ENCODE results near the gene C22orf15.
"Not testable (repeated sequence)": the region's sequence is repeated elsewhere in the genome, so short reads cannot be mapped to it uniquely, and the experiment has no call there.

Gene C22orf15

GRCh38 chr22:23762842-23763578, at the start of gene C22orf15:
Gene C22orf15 (plus strand): TSS chr22:23762990. CDS start chr22:23763307, 317 bp downstream.
- DNase-seq (ENCODE audit: low read depth), result no peak

- no peak for DNase-seq (ENCODE audit: low read depth)
Measured at GRCh38 chr22:23713696-23714595, 48.8 kb upstream of the C22orf15 start.

DNA sequence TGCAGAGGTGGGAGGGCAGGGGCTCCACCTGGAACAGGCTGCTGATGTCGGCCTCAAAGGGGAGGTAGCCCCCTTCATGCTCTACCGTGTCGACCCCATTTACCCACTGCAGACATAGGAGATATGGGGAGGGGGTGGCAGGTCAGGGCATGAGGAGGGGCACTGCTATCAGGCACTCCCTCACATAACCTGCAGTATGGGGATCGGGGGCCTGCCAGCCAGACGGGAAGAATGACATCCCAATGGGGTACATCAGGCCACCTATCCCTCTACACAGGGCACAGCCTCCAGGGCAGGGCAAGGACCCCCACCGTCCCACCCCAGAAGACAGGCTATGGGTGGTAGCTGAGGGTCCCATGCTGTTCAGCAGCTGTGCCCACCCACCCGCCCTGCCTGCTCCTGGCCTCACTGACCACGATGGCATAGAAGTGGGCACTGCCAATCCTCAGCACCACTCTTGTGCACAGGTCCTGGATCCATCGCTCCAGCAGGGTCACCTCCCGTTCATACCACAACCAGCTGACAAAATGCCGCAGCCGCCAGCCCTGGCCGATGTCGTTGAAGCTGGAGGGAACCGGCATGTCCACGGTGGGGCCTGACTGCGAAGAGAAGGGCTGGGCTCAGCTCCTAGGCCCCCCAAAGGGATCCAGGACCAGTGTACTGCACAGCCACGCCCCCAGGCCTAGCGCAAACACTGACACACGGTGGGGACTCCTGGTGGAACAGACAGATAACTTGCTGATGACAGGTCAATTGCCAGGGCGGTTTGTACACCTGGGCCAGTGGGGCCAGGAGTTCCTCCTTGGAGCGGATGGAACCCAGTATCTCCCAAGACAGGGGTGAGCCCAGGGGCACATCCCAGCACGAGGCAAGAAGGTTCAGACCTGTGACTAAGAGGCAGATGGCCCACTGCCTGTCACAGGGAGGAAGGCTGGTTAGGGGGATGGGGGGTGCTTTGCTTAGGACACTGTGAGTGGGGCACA, 47.9 kb upstream of the C22orf15 start:
- no peak for DNase-seq (ENCODE audit: low read depth)

- DNase-seq (ENCODE audit: low read depth), result no peak
Measured at GRCh38 chr22:23715806-23716375, 46.9 kb upstream of the C22orf15 start.

- peak; percentile 61 for DNase-seq (ENCODE audit: low read depth)
Measured at GRCh38 chr22:23716811-23717801, 45.7 kb upstream of the C22orf15 start.

DNA sequence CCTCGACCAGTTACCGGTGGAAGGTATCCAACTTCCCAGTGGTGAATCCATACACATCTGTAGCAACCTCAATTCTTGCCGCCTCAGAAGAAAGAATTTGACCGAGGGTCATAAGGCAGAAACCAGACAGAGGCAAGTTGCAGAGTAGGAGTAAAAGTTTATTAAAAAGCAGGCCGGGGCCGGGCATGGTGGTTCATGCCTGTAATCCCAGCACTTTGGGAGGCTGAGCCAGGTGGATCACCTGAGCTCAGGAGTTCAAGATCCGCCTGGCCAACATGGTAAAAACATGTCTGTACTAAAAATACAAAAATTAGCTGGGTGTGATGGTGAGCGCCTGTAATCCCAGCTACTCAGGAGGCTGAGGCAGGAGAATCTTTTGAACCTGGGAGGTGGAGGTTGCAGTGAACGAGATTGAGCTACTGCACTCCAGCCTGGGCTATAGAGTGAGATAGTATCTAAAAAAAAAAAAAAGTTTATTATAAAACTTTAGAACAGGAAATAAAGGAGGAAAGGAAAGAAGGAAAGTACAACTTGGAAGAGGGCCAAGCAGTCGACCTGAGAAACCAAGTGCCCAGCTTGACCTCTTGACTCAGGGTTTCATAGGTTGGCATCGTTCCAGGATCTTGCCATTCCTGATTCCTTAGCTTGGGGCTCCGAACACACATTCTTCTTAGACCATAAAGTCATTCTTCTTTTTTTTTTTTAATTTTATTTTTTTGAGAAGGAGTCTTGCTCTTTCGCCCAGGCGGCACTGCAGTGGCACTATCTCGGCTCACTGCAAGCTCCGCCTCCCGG, 44.2 kb upstream of the C22orf15 start:
- DNase-seq (ENCODE audit: low read depth), result no peak

DNA sequence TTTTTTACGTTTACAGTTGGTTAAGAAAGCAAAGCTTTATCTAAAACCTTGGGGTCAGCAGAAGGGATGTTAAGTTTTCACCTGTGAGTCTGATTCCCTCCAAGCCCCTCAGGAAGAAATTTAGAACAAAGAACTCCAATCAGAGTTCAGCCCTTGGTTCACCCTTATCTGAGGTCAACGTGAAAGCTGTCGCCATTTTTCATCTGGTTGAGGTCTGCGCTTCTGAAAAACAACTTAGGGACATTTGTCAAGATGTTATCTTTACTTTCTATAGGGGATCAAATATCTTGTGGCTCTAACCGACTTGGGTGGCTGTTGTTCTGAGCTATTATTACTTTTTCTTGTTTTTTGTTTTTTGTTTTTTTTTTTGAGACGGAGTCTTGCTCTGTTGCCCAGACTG, 41.9 kb upstream of the C22orf15 start:
- no peak for DNase-seq (ENCODE audit: low read depth)

- DNase-seq (ENCODE audit: low read depth), result no peak
Measured at GRCh38 chr22:23722160-23722559, 40.6 kb upstream of the C22orf15 start.

GRCh38 chr22:23722724-23723123, 40.1 kb upstream of the C22orf15 start:
- no peak for DNase-seq (ENCODE audit: low read depth)

DNA sequence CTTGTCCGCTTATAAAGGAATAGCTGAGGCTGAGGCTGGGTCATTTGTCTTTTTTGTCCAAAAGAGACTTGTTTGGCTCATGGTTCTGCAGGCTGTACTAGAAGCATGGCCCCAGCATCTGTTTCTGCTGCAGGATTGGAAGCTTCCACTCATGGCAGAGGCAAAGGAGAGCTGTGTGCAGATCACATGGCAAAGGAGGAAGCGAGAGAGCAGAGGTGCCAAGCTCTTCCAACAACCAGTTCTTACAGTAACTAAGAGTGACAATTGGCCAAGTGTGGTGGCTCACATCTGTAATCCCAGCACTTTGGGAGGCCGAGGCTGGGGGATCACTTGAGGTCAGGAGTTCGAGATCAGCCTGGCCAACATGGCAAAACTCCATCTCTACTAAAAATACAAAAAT, 34.7 kb upstream of the C22orf15 start:
- DNase-seq (ENCODE audit: low read depth), result not testable (repeated sequence)

GRCh38 chr22:23737696-23738095, 25.1 kb upstream of the C22orf15 start:
- DNase-seq (ENCODE audit: low read depth), result no peak

DNA sequence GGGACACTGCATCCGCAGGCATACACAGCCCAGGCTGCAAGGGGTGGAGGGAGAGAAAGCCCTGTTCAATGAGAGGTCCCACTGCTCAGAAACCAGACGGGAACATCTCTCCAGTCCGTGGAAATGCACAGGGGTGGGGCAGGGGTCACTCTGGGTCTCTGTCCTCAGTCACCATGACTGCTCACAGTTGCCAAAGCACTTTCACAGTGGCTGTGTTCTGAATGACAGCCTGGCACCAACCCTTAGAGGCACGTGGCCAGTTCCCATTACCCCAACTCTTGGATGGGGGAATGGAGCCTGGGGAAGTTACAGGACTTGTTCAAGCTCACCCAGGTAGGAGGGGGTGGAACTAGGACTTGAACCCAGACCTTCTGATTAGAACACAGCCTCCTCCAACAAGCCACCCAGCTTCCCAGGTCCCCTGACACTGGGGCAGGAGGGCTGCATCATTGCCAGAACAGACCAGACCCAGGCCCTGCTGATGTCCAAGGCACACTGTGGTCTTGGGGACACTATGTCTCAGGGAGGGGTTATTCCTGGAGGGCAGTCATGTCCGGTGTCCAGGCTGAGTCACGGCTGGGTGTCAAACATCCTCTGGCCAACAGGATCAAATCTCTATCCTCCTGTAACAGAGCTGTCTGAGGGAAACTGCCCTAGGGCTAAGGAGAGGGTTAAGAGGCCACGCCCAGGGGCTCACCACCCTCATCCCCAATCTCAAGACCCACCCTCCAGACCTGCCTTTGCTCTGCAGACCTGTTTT, 20.1 kb upstream of the C22orf15 start:
- no peak for DNase-seq (ENCODE audit: low read depth)

DNA sequence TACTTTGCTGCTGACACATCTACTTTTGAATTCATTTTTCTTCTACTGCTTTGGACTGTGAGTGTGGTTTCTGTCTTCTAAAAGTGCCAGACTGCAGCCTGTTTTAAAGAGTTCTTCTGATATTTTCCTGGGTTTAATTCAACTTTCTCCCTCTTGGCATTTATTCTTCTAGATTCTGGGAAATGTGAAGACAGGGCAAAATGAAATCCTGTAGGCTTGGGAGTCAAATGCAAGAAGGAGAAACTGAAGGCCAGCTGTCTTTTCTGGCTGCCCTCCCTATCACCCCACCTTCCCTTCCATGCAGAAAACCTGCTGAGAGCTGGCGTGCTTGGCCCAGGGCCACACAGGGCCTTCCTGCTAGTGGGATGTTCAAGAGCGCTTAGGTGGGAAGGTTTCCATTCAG, 19.5 kb upstream of the C22orf15 start:
- DNase-seq (ENCODE audit: low read depth), result no peak

- no peak for DNase-seq (ENCODE audit: low read depth)
Measured at GRCh38 chr22:23744001-23744400, 18.8 kb upstream of the C22orf15 start.

DNA sequence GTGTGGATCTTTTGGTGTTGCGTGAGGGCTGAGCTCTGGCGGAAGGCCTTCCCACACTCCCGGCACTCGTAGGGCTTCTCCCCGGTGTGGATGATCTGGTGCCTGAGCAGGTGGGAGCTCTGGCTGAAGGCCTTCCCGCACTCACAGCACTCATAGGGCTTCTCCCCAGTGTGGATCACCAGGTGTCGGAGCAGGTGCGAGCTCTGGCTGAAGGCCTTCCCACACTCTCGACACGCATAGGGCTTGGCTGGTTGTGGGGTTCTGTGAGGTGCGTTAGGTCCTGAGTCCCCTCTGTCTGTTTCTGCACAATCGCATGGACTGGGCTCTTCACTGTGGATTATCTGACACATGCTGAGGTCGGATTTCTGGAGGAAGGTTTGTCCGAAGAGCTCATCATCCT, 18.3 kb upstream of the C22orf15 start:
- DNase-seq (ENCODE audit: low read depth), result no peak

GRCh38 chr22:23745791-23746190, 17.0 kb upstream of the C22orf15 start:
- DNase-seq (ENCODE audit: low read depth), result no peak

- no peak for DNase-seq (ENCODE audit: low read depth)
Measured at GRCh38 chr22:23749841-23750301, 12.9 kb upstream of the C22orf15 start.

GRCh38 chr22:23750367-23750713, 12.4 kb upstream of the C22orf15 start:
- DNase-seq (ENCODE audit: low read depth), result no peak

All from stimulated activated CD8-positive, alpha-beta memory T cell treated with anti-CD3 and anti-CD28 coated beads, Interleukin-7, amount 100 ng/mL, for 24 hours (primary cell).